ENCODE results near the gene GTPBP2. TPM values are rescaled to one million over a fixed set of nuclear protein-coding genes. Genes with fewer than 3 reads are reported as not detected.

The GTPBP2 gene
- total and polyA plus RNA-seq, 2 experiments from 2014 or later: 17.5 to 55.9 TPM

GRCh38 chr6:43600595-43600994, 28.5 kb downstream of the GTPBP2 start:
- no peak for TF ChIP-seq STAT1 (IDR thresholded peaks at IDR 0.05; ENCODE audit: unreplicated experiment)
- no peak for TF ChIP-seq CREB1 (CRISPR knock-in tag; IDR thresholded peaks at IDR 0.05; ENCODE audit: low read depth)
- TF ChIP-seq NANOG (IDR thresholded peaks at IDR 0.05; ENCODE audit: borderline replicate concordance): no peak
- TF ChIP-seq POLR2AphosphoS5 (IDR thresholded peaks at IDR 0.05; ENCODE audit: low read depth): no peak
- TF ChIP-seq ZNF331 (CRISPR knock-in tag; IDR thresholded peaks at IDR 0.05; ENCODE audit: low read depth): no peak
- no peak for TF ChIP-seq EZH2phosphoT487 (IDR thresholded peaks at IDR 0.05; ENCODE audit: unreplicated experiment)
- TF ChIP-seq JUNB (IDR thresholded peaks at IDR 0.05; ENCODE audit: unreplicated experiment): no peak
- TF ChIP-seq, protein P1, sequence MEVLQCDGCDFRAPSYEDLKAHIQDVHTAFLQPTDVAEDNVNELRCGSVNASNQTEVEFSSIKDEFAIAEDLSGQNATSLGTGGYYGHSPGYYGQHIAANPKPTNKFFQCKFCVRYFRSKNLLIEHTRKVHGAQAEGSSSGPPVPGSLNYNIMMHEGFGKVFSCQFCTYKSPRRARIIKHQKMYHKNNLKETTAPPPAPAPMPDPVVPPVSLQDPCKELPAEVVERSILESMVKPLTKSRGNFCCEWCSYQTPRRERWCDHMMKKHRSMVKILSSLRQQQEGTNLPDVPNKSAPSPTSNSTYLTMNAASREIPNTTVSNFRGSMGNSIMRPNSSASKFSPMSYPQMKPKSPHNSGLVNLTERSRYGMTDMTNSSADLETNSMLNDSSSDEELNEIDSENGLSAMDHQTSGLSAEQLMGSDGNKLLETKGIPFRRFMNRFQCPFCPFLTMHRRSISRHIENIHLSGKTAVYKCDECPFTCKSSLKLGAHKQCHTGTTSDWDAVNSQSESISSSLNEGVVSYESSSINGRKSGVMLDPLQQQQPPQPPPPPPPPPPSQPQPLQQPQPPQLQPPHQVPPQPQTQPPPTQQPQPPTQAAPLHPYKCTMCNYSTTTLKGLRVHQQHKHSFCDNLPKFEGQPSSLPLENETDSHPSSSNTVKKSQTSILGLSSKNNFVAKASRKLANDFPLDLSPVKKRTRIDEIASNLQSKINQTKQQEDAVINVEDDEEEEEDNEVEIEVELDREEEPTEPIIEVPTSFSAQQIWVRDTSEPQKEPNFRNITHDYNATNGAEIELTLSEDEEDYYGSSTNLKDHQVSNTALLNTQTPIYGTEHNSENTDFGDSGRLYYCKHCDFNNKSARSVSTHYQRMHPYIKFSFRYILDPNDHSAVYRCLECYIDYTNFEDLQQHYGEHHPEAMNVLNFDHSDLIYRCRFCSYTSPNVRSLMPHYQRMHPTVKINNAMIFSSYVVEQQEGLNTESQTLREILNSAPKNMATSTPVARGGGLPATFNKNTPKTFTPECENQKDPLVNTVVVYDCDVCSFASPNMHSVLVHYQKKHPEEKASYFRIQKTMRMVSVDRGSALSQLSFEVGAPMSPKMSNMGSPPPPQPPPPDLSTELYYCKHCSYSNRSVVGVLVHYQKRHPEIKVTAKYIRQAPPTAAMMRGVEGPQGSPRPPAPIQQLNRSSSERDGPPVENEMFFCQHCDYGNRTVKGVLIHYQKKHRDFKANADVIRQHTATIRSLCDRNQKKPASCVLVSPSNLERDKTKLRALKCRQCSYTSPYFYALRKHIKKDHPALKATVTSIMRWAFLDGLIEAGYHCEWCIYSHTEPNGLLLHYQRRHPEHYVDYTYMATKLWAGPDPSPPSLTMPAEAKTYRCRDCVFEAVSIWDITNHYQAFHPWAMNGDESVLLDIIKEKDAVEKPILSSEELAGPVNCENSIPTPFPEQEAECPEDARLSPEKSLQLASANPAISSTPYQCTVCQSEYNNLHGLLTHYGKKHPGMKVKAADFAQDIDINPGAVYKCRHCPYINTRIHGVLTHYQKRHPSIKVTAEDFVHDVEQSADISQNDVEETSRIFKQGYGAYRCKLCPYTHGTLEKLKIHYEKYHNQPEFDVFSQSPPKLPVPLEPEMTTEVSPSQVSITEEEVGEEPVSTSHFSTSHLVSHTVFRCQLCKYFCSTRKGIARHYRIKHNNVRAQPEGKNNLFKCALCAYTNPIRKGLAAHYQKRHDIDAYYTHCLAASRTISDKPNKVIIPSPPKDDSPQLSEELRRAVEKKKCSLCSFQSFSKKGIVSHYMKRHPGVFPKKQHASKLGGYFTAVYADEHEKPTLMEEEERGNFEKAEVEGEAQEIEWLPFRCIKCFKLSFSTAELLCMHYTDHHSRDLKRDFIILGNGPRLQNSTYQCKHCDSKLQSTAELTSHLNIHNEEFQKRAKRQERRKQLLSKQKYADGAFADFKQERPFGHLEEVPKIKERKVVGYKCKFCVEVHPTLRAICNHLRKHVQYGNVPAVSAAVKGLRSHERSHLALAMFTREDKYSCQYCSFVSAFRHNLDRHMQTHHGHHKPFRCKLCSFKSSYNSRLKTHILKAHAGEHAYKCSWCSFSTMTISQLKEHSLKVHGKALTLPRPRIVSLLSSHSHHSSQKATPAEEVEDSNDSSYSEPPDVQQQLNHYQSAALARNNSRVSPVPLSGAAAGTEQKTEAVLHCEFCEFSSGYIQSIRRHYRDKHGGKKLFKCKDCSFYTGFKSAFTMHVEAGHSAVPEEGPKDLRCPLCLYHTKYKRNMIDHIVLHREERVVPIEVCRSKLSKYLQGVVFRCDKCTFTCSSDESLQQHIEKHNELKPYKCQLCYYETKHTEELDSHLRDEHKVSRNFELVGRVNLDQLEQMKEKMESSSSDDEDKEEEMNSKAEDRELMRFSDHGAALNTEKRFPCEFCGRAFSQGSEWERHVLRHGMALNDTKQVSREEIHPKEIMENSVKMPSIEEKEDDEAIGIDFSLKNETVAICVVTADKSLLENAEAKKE (CRISPR knock-in tag; IDR thresholded peaks at IDR 0.05): no peak
- no peak for TF ChIP-seq REST (IDR thresholded peaks at IDR 0.05; ENCODE audit: unreplicated experiment)
- TF ChIP-seq EZH2 (IDR thresholded peaks at IDR 0.05; ENCODE audit: low read depth, unreplicated experiment): no peak
- TF ChIP-seq CTCF (conservative IDR thresholded peaks at IDR 0.05; ENCODE audit: low read depth in 2 of 2): no peak
- TF ChIP-seq ZNF114 (CRISPR knock-in tag; IDR thresholded peaks at IDR 0.05): no peak
- TF ChIP-seq, protein P2, sequence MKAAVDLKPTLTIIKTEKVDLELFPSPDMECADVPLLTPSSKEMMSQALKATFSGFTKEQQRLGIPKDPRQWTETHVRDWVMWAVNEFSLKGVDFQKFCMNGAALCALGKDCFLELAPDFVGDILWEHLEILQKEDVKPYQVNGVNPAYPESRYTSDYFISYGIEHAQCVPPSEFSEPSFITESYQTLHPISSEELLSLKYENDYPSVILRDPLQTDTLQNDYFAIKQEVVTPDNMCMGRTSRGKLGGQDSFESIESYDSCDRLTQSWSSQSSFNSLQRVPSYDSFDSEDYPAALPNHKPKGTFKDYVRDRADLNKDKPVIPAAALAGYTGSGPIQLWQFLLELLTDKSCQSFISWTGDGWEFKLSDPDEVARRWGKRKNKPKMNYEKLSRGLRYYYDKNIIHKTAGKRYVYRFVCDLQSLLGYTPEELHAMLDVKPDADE (IDR thresholded peaks at IDR 0.05): no peak
- Mint-ChIP-seq H3K36me3 (ENCODE audit: low read depth) (peaks cover 12% of the 10 kb centered on the region), H3K27me3 (ENCODE audit: insufficient read depth, low read depth, poor library complexity) (no peaks in the 10 kb centered on the region), H3K4me1 (no peaks in the 10 kb centered on the region), H3K9me3 (no peaks in the 10 kb centered on the region), H3K4me3 (no peak overlapping the region), H3K27ac (no peak overlapping the region)
- Histone ChIP-seq H3F3A (replicated peaks; ENCODE audit: low read depth) (no peaks in the 10 kb centered on the region), H3K27me3 (ENCODE audit: insufficient read depth) (no peaks in the 10 kb centered on the region), H3K9me2 (ENCODE audit: insufficient read depth) (no peaks in the 10 kb centered on the region), H3K27ac (ENCODE audit: low read depth) (no peak overlapping the region), H3K4me2 (no peak overlapping the region), H2AFZ (no peak overlapping the region), H3K4me3 (no peak overlapping the region), H3K36me3 (ENCODE audit: insufficient read depth) (0 out of 2 replicates have a peak, but pooled peaks cover 2% of the 10 kb centered on the region), H3K4me1 (ENCODE audit: insufficient read depth) (no peaks in the 10 kb centered on the region), H4K20me1 (replicated peaks; ENCODE audit: insufficient read depth) (no peaks in the 10 kb centered on the region; the same call in 1 of the 2 replicates), H3K79me2 (replicated peaks; ENCODE audit: insufficient read depth) (no peaks in the 10 kb centered on the region)
- DNase-seq (ENCODE audit: low spot score) (no peak), ATAC-seq (no peak)
